B cell (primary cell): ENCODE results near the gene LHX4. TPM values are rescaled to one million over a fixed set of nuclear protein-coding genes. Genes with fewer than 3 reads are reported as not detected.

Experiments used
- ATAC-seq: fragments of 200-7000 bp; cut with Tn5 transposase; one replicate; pipeline ENCODE4 v1.10.0; 2021; ENCODE audit warnings: low read depth, mild to moderate bottlenecking, moderate number of reproducible peaks, moderate library complexity
- CTCF ChIA-PET: fragments of 350-600 bp; sonication (Branson Sonifier 250); formaldehyde crosslinking; loops from one replicate; lab custom pipeline; 2021; ENCODE audit warnings: antibody characterized with exemption, inconsistent platforms; lab: Charles Lee
- POLR2A ChIA-PET: fragments of 350-600 bp; sonication (Branson Sonifier 250); formaldehyde crosslinking; loops from one replicate; lab custom pipeline; 2021; ENCODE audit warnings: antibody characterized with exemption; lab: Charles Lee
- DNase-seq: peaks from one replicate; pipeline ENCODE4 v3.0.0; 2013
- H2AFZ ChIP-seq: 2 replicates; pipeline ENCODE4 v1.6.1; 2012; ENCODE audit warnings: mild to moderate bottlenecking, low read depth, low read length; ENCODE audit not compliant: insufficient read depth, poor library complexity, severe bottlenecking
- H3K27ac ChIP-seq, 2 donors: 1 replicate in 1 of 2; 2 replicates in 1 of 2; pipeline ENCODE4 v1.5.1; 2012 to 2013; ENCODE audit warnings: low read length in 2 of 2, mild to moderate bottlenecking in 2 of 2, moderate library complexity in 1 of 2
- H3K27me3 ChIP-seq, 4 experiments: fragments of 200-600 bp in 1 of 4; sonication (generic) in 1 of 4; replicated peaks in 1 of 4; 1 replicate in 2 of 4; 2 replicates in 2 of 4; pipeline versions ENCODE4 v1.6.1 to v1.7.0; 2013 to 2016; ENCODE audit warnings: low read length in 3 of 4, mild to moderate bottlenecking in 2 of 4, mixed read lengths in 1 of 4, moderate library complexity in 1 of 4; ENCODE audit not compliant: insufficient read depth in 4 of 4, control insufficient read depth in 3 of 4; ENCODE audit errors: control extremely low read depth in 1 of 4
- H3K36me3 ChIP-seq, 2 experiments: replicated peaks in 1 of 2; 1 replicate in 1 of 2; 2 replicates in 1 of 2; pipeline versions ENCODE4 v1.6.1 to v1.7.1; 2013; ENCODE audit warnings: low read length in 1 of 2; ENCODE audit not compliant: insufficient read depth in 2 of 2, control insufficient read depth in 1 of 2; ENCODE audit errors: control extremely low read depth in 1 of 2, extremely low read depth in 1 of 2
- H3K4me1 ChIP-seq, 2 donors: fragments of 200-600 bp in 1 of 2; sonication (generic) in 1 of 2; 1 replicate in 1 of 2; 2 replicates in 1 of 2; pipeline versions ENCODE4 v1.5.1 to v1.6.1; 2013 to 2017; ENCODE audit warnings: low read length in 2 of 2; ENCODE audit not compliant: control insufficient read depth in 2 of 2, insufficient read depth in 2 of 2
- H3K4me2 ChIP-seq: replicated peaks from 2 replicates; pipeline ENCODE3; 2012; ENCODE audit warnings: mild to moderate bottlenecking, low read depth, low read length; ENCODE audit not compliant: poor library complexity, severe bottlenecking
- H3K4me3 ChIP-seq, 5 experiments: fragments of 200-600 bp in 1 of 5; sonication (generic) in 1 of 5; 1 replicate in 3 of 5; 2 replicates in 2 of 5; pipeline versions ENCODE4 v1.5.1 to v1.7.0; 2011 to 2016; ENCODE audit warnings: low read length in 4 of 5, mild to moderate bottlenecking in 4 of 5, low read depth in 2 of 5, control low read depth in 1 of 5, moderate library complexity in 1 of 5; ENCODE audit not compliant: insufficient read depth in 1 of 5; ENCODE audit errors: control extremely low read depth in 1 of 5, extremely low read depth in 1 of 5
- H3K79me2 ChIP-seq: fragments of 200-600 bp; sonication (generic); one replicate; pipeline ENCODE4 v1.6.0; 2016; ENCODE audit warnings: low read length; ENCODE audit not compliant: control insufficient read depth, insufficient read depth
- H3K9ac ChIP-seq: fragments of 200-600 bp; sonication (generic); 2 replicates; pipeline ENCODE4 v1.6.1; 2017; ENCODE audit warnings: mild to moderate bottlenecking, low read length, moderate library complexity
- H3K9me3 ChIP-seq, 3 donors: one replicate each; pipeline versions ENCODE4 v1.6.1 to v1.7.1; 2013; ENCODE audit warnings: low read length in 2 of 3; ENCODE audit not compliant: control insufficient read depth in 2 of 3, insufficient read depth in 1 of 3; ENCODE audit errors: control extremely low read depth in 1 of 3
- H4K20me1 ChIP-seq: 2 replicates; pipeline ENCODE4 v1.6.0; 2012; ENCODE audit warnings: mild to moderate bottlenecking, low read length; ENCODE audit not compliant: insufficient read depth, control insufficient read depth, poor library complexity, severe bottlenecking
- H3K27ac Mint-ChIP-seq: one replicate; pipeline ENCODE4 v1.8.0; 2021; ENCODE audit warnings: mixed read lengths
- H3K27me3 Mint-ChIP-seq: one replicate; pipeline ENCODE4 v1.8.0; 2021; ENCODE audit warnings: mixed read lengths
- H3K4me1 Mint-ChIP-seq: one replicate; pipeline ENCODE4 v1.8.0; 2021; ENCODE audit warnings: mixed read lengths
- H3K4me3 Mint-ChIP-seq: one replicate; pipeline ENCODE4 v1.8.0; 2021; ENCODE audit warnings: mixed read lengths
- H3K9me3 Mint-ChIP-seq: one replicate; pipeline ENCODE4 v1.8.0; 2022; ENCODE audit warnings: mixed read lengths; ENCODE audit not compliant: insufficient read depth
- CTCF ChIP-seq: fragments of 200-600 bp; IDR thresholded peaks from one replicate; pipeline ENCODE4 v1.8.0; 2022; ENCODE audit warnings: antibody characterized with exemption, mild to moderate bottlenecking
- EZH2 ChIP-seq: IDR thresholded peaks from 2 replicates; pipeline ENCODE4 v1.6.1; 2012; ENCODE audit warnings: borderline replicate concordance, low read depth, mild to moderate bottlenecking, moderate library complexity, low read length; ENCODE audit not compliant: insufficient read depth, poor library complexity, severe bottlenecking
- WGBS: methylation state at CpG from one replicate; pipeline ENCODE4 v1.1.5; 2013; ENCODE audit warnings: missing lambda C conversion rate; ENCODE audit not compliant: insufficient coverage; 5-methylcytosine and 5-hydroxymethylcytosine counted together
- intact Hi-C: fragments of 100-400 bp; cut with micrococcal nuclease; formaldehyde crosslinking; loops from one replicate; pipeline ENCODE4 v1.10.0; 2022
- polyA plus RNA-seq: library from polyadenylated mRNA; depleted of rRNA; stranded (reverse); fragments of >200 nt; gene quantifications from 2 replicates; pipeline ENCODE4 v1.2.3, GENCODE V29; 2012
- total RNA-seq, 2 donors: library from RNA; stranded (reverse); fragments of 120-200 nt in 1 of 2; gene quantifications; 1 replicate in 1 of 2; 2 replicates in 1 of 2; pipeline versions ENCODE4 v1.2.3 to v1.2.4, GENCODE V29; 2013 to 2022

LHX4 gene
- total and polyA plus RNA-seq, 2 donors (not counting 1 experiment from before 2014, with no cell fraction given) = not detected

- no peak for DNase-seq
- no peak for ATAC-seq
- 100% methylated on average over 4 of the region's 7 CpGs for WGBS
- Histone ChIP-seq H3K79me2 (no peaks in the 10 kb centered on the region), H3K4me2 (no peak overlapping the region), H3K4me1 (no peaks in the 10 kb centered on the region), H3K4me3 (no peak overlapping the region), H3K36me3 (peaks cover 0 to 8% of the 10 kb centered on the region in 2 experiments), H3K9ac (no peak overlapping the region), H3K9me3 (no peaks in the 10 kb centered on the region), H4K20me1 (no peaks in the 10 kb centered on the region), H3K27me3 (no peaks in the 10 kb centered on the region), H3K27ac (no peak overlapping the region), H2AFZ (no peak overlapping the region)
- Mint-ChIP-seq H3K9me3 (no peaks in the 10 kb centered on the region), H3K4me1 (no peaks in the 10 kb centered on the region), H3K4me3 (no peak overlapping the region), H3K27me3 (no peaks in the 10 kb centered on the region), H3K27ac (no peak overlapping the region)
- intact Hi-C loops = no loop called here
- TF ChIP-seq EZH2 (no peak), CTCF (no peak)
- POLR2A ChIA-PET = no interaction called here
- CTCF ChIA-PET = no interaction called here
Observed at GRCh38 chr1:180299479-180300221, 69.6 kb downstream of the LHX4 start.

GRCh38 chr1:180301135-180301742 is 71.2 kb downstream of the LHX4 start:
- Mint-ChIP-seq H3K27me3 (no peaks in the 10 kb centered on the region), H3K9me3 (peaks cover 3% of the 10 kb centered on the region), H3K4me1 (no peaks in the 10 kb centered on the region), H3K27ac (no peak overlapping the region), H3K4me3 (no peak overlapping the region)
- ATAC-seq (no peak), DNase-seq (no peak)
- intact Hi-C loops = no loop called here
- H3K4me2 ChIP-seq = no peak overlapping the region
- no peaks in the 10 kb centered on the region for H3K27me3 ChIP-seq
- H3K79me2 ChIP-seq = no peaks in the 10 kb centered on the region
- peaks cover 0 to 8% of the 10 kb centered on the region in 2 experiments for H3K36me3 ChIP-seq
- H3K4me1 ChIP-seq = no peaks in the 10 kb centered on the region
- no CpG with 5 or more reads among the region's 2 CpGs for WGBS
- no peak overlapping the region for H3K27ac ChIP-seq
- no peak overlapping the region for H2AFZ ChIP-seq
- ChIA-PET CTCF (interaction anchor here (0.6 kb wide), 1 partner anchor 14 kb away, joined by 3 read pairs; no protein-coding TSS in a partner anchor), POLR2A (no interaction called here)
- H3K4me3 ChIP-seq = no peak overlapping the region
- H3K9ac ChIP-seq = no peak overlapping the region
- H3K9me3 ChIP-seq = no peaks in the 10 kb centered on the region
- TF ChIP-seq EZH2 (no peak), CTCF (no peak)
- no peaks in the 10 kb centered on the region for H4K20me1 ChIP-seq
